ENCODE results near the gene RAB44. TPM values are rescaled to one million over a fixed set of nuclear protein-coding genes. Genes with fewer than 3 reads are reported as not detected.
A peak's percentile ranks its signal among the peaks of the same experiment; 100 is the strongest.

The RAB44 gene
- total and polyA plus RNA-seq, 2 of the 13 experiments (the other 11 are each of a cell fraction or from before 2014, with no cell fraction given): not detected

DNA sequence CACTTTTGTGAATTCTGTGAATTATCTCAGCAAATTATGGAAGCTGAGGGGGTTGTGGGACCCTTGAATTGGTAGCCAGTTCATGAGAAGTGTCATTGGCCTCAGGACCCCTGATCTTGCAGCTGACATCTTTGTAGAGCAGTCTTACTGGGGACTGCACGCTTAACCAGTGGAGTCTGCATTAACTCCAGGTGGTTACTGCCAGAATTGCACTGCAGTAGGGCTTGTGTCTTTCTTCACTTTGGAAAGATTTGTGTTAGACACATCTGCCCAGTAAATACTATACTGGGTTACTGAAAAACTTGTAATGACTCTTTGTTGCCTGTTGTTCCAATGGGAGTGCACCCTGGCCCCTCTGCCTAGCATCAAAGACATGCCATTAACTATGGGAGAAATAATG lies 40.4 kb upstream of the RAB44 start:
- ATAC-seq: peak; percentile 75
- WGBS (ENCODE audit: low lambda C conversion rate): 78% methylated on average over 1 of the region's 1 CpG
- in situ Hi-C loops (cut with HindIII; ENCODE audit: extremely low pct_ligation_motif_present, low pct_unique_long_range_greater_than_20kb) (no loop called here), intact Hi-C loops (cut with micrococcal nuclease; ENCODE audit: unreplicated experiment) (no loop called here)
- H3K27ac ChIP-seq (ENCODE audit: extremely low read length, insufficient read depth, low read length): no peak overlapping the region
- H3K36me3 ChIP-seq (replicated peaks in 1 of 2; ENCODE audit: control insufficient read depth in 1 of 2, insufficient read depth in 2 of 2, low read length in 2 of 2): no peaks in the 10 kb centered on the region
- no peak overlapping the region for H3K4me3 ChIP-seq (replicated peaks in 1 of 3; ENCODE audit: insufficient read depth in 1 of 3, low read depth in 2 of 3, low read length in 3 of 3)
- no peaks in the 10 kb centered on the region for H4K20me1 ChIP-seq (ENCODE audit: insufficient read depth, low read length)
- BruUV-seq (replicated peaks): no TSS peak
- no peak overlapping the region for H2AFZ ChIP-seq (ENCODE audit: low read length)
- H3K4me1 ChIP-seq (ENCODE audit: insufficient read depth, low read length): peaks cover 21% of the 10 kb centered on the region
- peaks cover 0 to 56% of the 10 kb centered on the region in 2 experiments; a peak in 4 of 5 replicates for H3K27me3 ChIP-seq (ENCODE audit: control insufficient read depth in 1 of 2, insufficient read depth in 2 of 2, low read length in 2 of 2)
- TF ChIP-seq ZBTB7B (CRISPR knock-in tag; IDR thresholded peaks at IDR 0.05): no peak
- no peak for TF ChIP-seq HDAC1 (CRISPR knock-in tag; IDR thresholded peaks at IDR 0.05)
- H3K79me2 ChIP-seq (ENCODE audit: insufficient read depth, low read length): no peaks in the 10 kb centered on the region
- peak; percentile 43 for FAIRE-seq
- ChIA-PET CTCF (ENCODE audit: low intra/inter-chr PET ratio, low total read pairs) (interaction anchor here (0.7 kb wide), 1 partner anchor 68 kb away, joined by 4 read pairs; no protein-coding TSS in a partner anchor), POLR2A (interaction anchor here (1.7 kb wide), 1 partner anchor 21 kb away, joined by 4 read pairs; the partner anchor contains the start of gene CDKN1A)
- H3K4me2 ChIP-seq (ENCODE audit: low read depth, low read length): no peak overlapping the region
- DNase-seq (ENCODE audit: low spot score): no peak
- H3K9ac ChIP-seq (ENCODE audit: insufficient read depth, low read depth, low read length): no peak overlapping the region
- no peaks in the 10 kb centered on the region for H3K9me3 ChIP-seq (ENCODE audit: low read length)

DNA sequence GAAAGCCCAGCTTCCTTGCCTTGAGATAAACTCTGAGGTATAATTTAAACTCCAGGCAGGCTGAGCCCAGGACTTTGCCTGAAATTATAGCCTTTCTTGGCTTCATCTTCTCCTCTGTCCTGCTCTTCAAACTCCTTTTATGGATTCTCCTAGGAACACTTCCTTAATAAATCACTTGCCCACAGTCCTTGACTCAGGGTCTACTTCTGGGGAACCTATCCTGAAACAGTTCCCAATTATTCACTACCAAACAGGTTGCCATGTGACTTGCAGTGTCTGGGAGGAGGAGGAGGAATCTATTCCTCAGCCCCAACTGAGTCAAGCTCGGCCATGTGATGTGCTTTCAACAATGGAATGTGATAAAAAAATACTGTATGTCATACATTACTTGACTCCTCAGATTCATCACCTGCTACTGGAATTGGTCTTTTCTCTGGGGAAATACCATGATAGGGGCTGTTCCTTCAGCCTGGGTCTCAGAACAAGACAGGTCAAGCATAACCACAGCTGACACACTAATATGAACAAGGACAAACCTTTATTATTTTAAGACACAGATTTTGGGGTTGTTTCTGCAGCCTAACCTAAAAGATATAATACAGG lies 39.6 kb upstream of the RAB44 start:
- Histone ChIP-seq H2AFZ (ENCODE audit: low read length) (no peak overlapping the region), H3K4me2 (ENCODE audit: low read depth, low read length) (no peak overlapping the region), H3K4me1 (ENCODE audit: insufficient read depth, low read length) (peaks cover 21% of the 10 kb centered on the region), H3K9me3 (ENCODE audit: low read length) (no peaks in the 10 kb centered on the region), H3K27me3 (ENCODE audit: control insufficient read depth in 1 of 2, insufficient read depth in 2 of 2, low read length in 2 of 2) (peaks cover 0 to 62% of the 10 kb centered on the region in 2 experiments; a peak in 4 of 5 replicates), H3K9ac (ENCODE audit: insufficient read depth, low read depth, low read length) (no peak overlapping the region), H3K4me3 (replicated peaks in 1 of 3; ENCODE audit: insufficient read depth in 1 of 3, low read depth in 2 of 3, low read length in 3 of 3) (no peak overlapping the region), H3K79me2 (ENCODE audit: insufficient read depth, low read length) (no peaks in the 10 kb centered on the region), H4K20me1 (ENCODE audit: insufficient read depth, low read length) (no peaks in the 10 kb centered on the region), H3K27ac (ENCODE audit: extremely low read length, insufficient read depth, low read length) (no peak overlapping the region), H3K36me3 (replicated peaks in 1 of 2; ENCODE audit: control insufficient read depth in 1 of 2, insufficient read depth in 2 of 2, low read length in 2 of 2) (no peaks in the 10 kb centered on the region)
- 48% methylated on average over 1 of the region's 1 CpG for WGBS (ENCODE audit: low lambda C conversion rate)
- ATAC-seq (no peak), DNase-seq (ENCODE audit: low spot score) (no peak), FAIRE-seq (no peak)
- ChIA-PET CTCF (ENCODE audit: low intra/inter-chr PET ratio, low total read pairs) (interaction anchor here (0.9 kb wide), 1 partner anchor 35 kb away, joined by 3 read pairs; no protein-coding TSS in a partner anchor), POLR2A (no interaction called here)
- intact Hi-C loops (cut with micrococcal nuclease; ENCODE audit: unreplicated experiment) (no loop called here), in situ Hi-C loops (cut with HindIII; ENCODE audit: extremely low pct_ligation_motif_present, low pct_unique_long_range_greater_than_20kb) (no loop called here)
- TF ChIP-seq, protein P1, sequence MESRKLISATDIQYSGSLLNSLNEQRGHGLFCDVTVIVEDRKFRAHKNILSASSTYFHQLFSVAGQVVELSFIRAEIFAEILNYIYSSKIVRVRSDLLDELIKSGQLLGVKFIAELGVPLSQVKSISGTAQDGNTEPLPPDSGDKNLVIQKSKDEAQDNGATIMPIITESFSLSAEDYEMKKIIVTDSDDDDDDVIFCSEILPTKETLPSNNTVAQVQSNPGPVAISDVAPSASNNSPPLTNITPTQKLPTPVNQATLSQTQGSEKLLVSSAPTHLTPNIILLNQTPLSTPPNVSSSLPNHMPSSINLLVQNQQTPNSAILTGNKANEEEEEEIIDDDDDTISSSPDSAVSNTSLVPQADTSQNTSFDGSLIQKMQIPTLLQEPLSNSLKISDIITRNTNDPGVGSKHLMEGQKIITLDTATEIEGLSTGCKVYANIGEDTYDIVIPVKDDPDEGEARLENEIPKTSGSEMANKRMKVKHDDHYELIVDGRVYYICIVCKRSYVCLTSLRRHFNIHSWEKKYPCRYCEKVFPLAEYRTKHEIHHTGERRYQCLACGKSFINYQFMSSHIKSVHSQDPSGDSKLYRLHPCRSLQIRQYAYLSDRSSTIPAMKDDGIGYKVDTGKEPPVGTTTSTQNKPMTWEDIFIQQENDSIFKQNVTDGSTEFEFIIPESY (CRISPR knock-in tag; IDR thresholded peaks at IDR 0.05): no peak
- TF ChIP-seq ZMYM4 (CRISPR knock-in tag; IDR thresholded peaks at IDR 0.05) (no peak), HOXA9 (CRISPR knock-in tag; IDR thresholded peaks at IDR 0.05; ENCODE audit: borderline replicate concordance) (no peak), ZNF605 (CRISPR knock-in tag; IDR thresholded peaks at IDR 0.05) (no peak), SOX13 (IDR thresholded peaks at IDR 0.05) (no peak), SOX13 (CRISPR knock-in tag; conservative IDR thresholded peaks at IDR 0.05 in 1 of 2, IDR thresholded peaks at IDR 0.05 in 1 of 2) (no peak), BCL6 (CRISPR knock-in tag; IDR thresholded peaks at IDR 0.05) (no peak)
- BruUV-seq (replicated peaks): no TSS peak
